Sigmoid colon (tissue), 7 donors: Measurements from ENCODE around the gene NECTIN4. TPM values are rescaled to one million over a fixed set of nuclear protein-coding genes. Genes with fewer than 3 reads are reported as not detected.

Source experiments
- DNase-seq: peaks from one replicate; pipeline ENCODE4 v3.0.0-alpha.2; 2019
- H3K27ac ChIP-seq, 4 donors: fragments of 200-600 bp; sonication (generic); one replicate each; pipeline ENCODE4 v1.5.1; 2016 to 2019; ENCODE audit warnings: mild to moderate bottlenecking in 1 of 4
- H3K27me3 ChIP-seq, 3 donors: fragments of 200-600 bp; sonication (generic); one replicate each; pipeline ENCODE4 v1.5.1; 2019; ENCODE audit warnings: mild to moderate bottlenecking in 1 of 3
- H3K36me3 ChIP-seq, 4 donors: fragments of 200-600 bp; sonication (generic); one replicate each; pipeline ENCODE4 v1.5.1; 2016 to 2019
- H3K4me1 ChIP-seq, 4 donors: fragments of 200-600 bp; sonication (generic); one replicate each; pipeline ENCODE4 v1.5.1; 2017 to 2019
- H3K4me3 ChIP-seq, 4 donors: fragments of 200-600 bp; sonication (generic); one replicate each; pipeline ENCODE4 v1.5.1; 2017 to 2019; ENCODE audit warnings: mild to moderate bottlenecking in 2 of 4, moderate library complexity in 1 of 4
- H3K9me3 ChIP-seq, 4 donors: fragments of 200-600 bp in 3 of 4; sonication (generic) in 3 of 4; one replicate each; pipeline versions ENCODE4 v1.5.1 to v1.6.1; 2013 to 2019
- CTCF ChIP-seq, 4 experiments: fragments of 450-650 bp in 3 of 4; fragments of 200-600 bp in 1 of 4; IDR thresholded peaks; one replicate each; pipeline ENCODE4 v1.5.1; 2016 to 2019; ENCODE audit warnings: antibody characterized with exemption in 4 of 4, mild to moderate bottlenecking in 3 of 4, moderate library complexity in 2 of 4
- EP300 ChIP-seq, 4 donors: sonication (generic); formaldehyde crosslinking; IDR thresholded peaks; one replicate each; pipeline ENCODE4 v1.6.1; 2017; ENCODE audit warnings: antibody characterized with exemption in 4 of 4
- POLR2A ChIP-seq, 2 donors: fragments of 450-650 bp; IDR thresholded peaks; one replicate each; pipeline ENCODE4 v1.6.1; 2016; ENCODE audit warnings: antibody characterized with exemption in 2 of 2, mild to moderate bottlenecking in 2 of 2, moderate library complexity in 2 of 2
- POLR2AphosphoS5 ChIP-seq, 4 donors: sonication (generic); formaldehyde crosslinking; IDR thresholded peaks; one replicate each; pipeline ENCODE4 v1.6.1; 2017; ENCODE audit warnings: antibody characterized with exemption in 4 of 4
- WGBS, 2 donors: extraction: QIAGEN DNeasy Blood & Tissue Kit; methylation state at CpG; one replicate each; pipeline ENCODE4 v1.1.7; 2013; 5-methylcytosine and 5-hydroxymethylcytosine counted together
- intact Hi-C: fragments of 100-400 bp; cut with DNase I; formaldehyde crosslinking; loops from one replicate; pipeline ENCODE4 v1.15.1; 2023
- polyA plus RNA-seq, 3 donors: library from polyadenylated mRNA; stranded (reverse); fragments of 200-250 nt; gene quantifications; one replicate each; pipeline ENCODE4 v1.2.3, GENCODE V29; 2013
- total RNA-seq, 4 donors: library from RNA; depleted of rRNA; stranded (reverse); fragments of >200 nt; gene quantifications; one replicate each; pipeline ENCODE4 v1.1.0, GENCODE V29; 2016
- donor health status: healthy with polysubstance abuse.
- donor health status: Bipolar disorder and iron deficiency.
- donor health status: healthy.

Gene NECTIN4
- total and polyA plus RNA-seq, 7 donors: 1.2 to 2.8 TPM; not detected in 5

GRCh38 chr1:161090617-161091016 lies 1.3 kb upstream of the NECTIN4 start:
- Histone ChIP-seq H3K4me3 (no peak overlapping the region), H3K36me3 (no peaks in the 10 kb centered on the region), H3K9me3 (no peaks in the 10 kb centered on the region), H3K27me3 (no peaks in the 10 kb centered on the region), H3K27ac (no peak overlapping the region), H3K4me1 (no peaks in the 10 kb centered on the region)
- TF ChIP-seq POLR2AphosphoS5 (IDR thresholded peaks at IDR 0.05): no peak
- intact Hi-C loops: loop anchor here (10.0 kb wide), 1 partner anchor 256 kb away; no protein-coding TSS in a partner anchor
- 80 to 83% methylated on average over 3 of the region's 3 CpGs for WGBS, 2 donors
- no peak for DNase-seq

GRCh38 chr1:161089938-161090337 lies 580 bp upstream of the NECTIN4 start:
- WGBS, 2 donors: 94 to 96% methylated on average over 5 of the region's 5 CpGs
- intact Hi-C loops: loop anchor here (10.0 kb wide), 1 partner anchor 255 kb away; no protein-coding TSS in a partner anchor
- no peaks in the 10 kb centered on the region for H3K9me3 ChIP-seq
- no peak for DNase-seq
- H3K36me3 ChIP-seq: no peaks in the 10 kb centered on the region
- no peak overlapping the region for H3K27ac ChIP-seq
- H3K27me3 ChIP-seq: no peaks in the 10 kb centered on the region
- H3K4me1 ChIP-seq: no peaks in the 10 kb centered on the region
- no peak overlapping the region for H3K4me3 ChIP-seq
- TF ChIP-seq EP300 (IDR thresholded peaks at IDR 0.05): no peak
- TF ChIP-seq CTCF (IDR thresholded peaks at IDR 0.05): no peak
- TF ChIP-seq POLR2AphosphoS5 (IDR thresholded peaks at IDR 0.05): no peak
- TF ChIP-seq POLR2A (IDR thresholded peaks at IDR 0.05): no peak

GRCh38 chr1:161088587-161089110 lies 709 bp downstream of the NECTIN4 start:
- Histone ChIP-seq H3K4me1 (no peaks in the 10 kb centered on the region), H3K4me3 (no peak overlapping the region), H3K9me3 (no peaks in the 10 kb centered on the region), H3K36me3 (no peaks in the 10 kb centered on the region), H3K27me3 (no peaks in the 10 kb centered on the region), H3K27ac (no peak overlapping the region)
- intact Hi-C loops: no loop called here
- no peak for DNase-seq
- no peak for TF ChIP-seq CTCF (IDR thresholded peaks at IDR 0.05)
- TF ChIP-seq EP300 (IDR thresholded peaks at IDR 0.05): no peak
- TF ChIP-seq POLR2AphosphoS5 (IDR thresholded peaks at IDR 0.05): no peak
- no peak for TF ChIP-seq POLR2A (IDR thresholded peaks at IDR 0.05)
- 46 to 71% methylated on average over 3 of the region's 3 CpGs for WGBS, 2 donors

- no peaks in the 10 kb centered on the region for H3K27me3 ChIP-seq
- H3K9me3 ChIP-seq: no peaks in the 10 kb centered on the region
- H3K4me1 ChIP-seq: no peaks in the 10 kb centered on the region
- no peak overlapping the region for H3K27ac ChIP-seq
- H3K4me3 ChIP-seq: no peak overlapping the region
- intact Hi-C loops: no loop called here
- DNase-seq: no peak
- H3K36me3 ChIP-seq: no peaks in the 10 kb centered on the region
- 19 to 62% methylated on average over 4 of the region's 4 CpGs for WGBS, 2 donors
- TF ChIP-seq POLR2AphosphoS5 (IDR thresholded peaks at IDR 0.05): no peak
- no peak for TF ChIP-seq CTCF (IDR thresholded peaks at IDR 0.05)
- no peak for TF ChIP-seq EP300 (IDR thresholded peaks at IDR 0.05)
- no peak for TF ChIP-seq POLR2A (IDR thresholded peaks at IDR 0.05)
Observed at GRCh38 chr1:161086457-161086856, 2.9 kb downstream of the NECTIN4 start.

GRCh38 chr1:161085165-161085564 lies 4.2 kb downstream of the NECTIN4 start:
- Histone ChIP-seq H3K27me3 (no peaks in the 10 kb centered on the region), H3K36me3 (no peaks in the 10 kb centered on the region), H3K4me1 (no peaks in the 10 kb centered on the region), H3K9me3 (no peaks in the 10 kb centered on the region), H3K4me3 (no peak overlapping the region), H3K27ac (no peak overlapping the region)
- WGBS, 2 donors: 79 to 82% methylated on average over 2 of the region's 2 CpGs
- intact Hi-C loops: no loop called here
- no peak for DNase-seq
- TF ChIP-seq POLR2A (IDR thresholded peaks at IDR 0.05) (no peak), POLR2AphosphoS5 (IDR thresholded peaks at IDR 0.05) (no peak)

GRCh38 chr1:161084597-161084988 lies 4.8 kb downstream of the NECTIN4 start:
- Histone ChIP-seq H3K36me3 (no peaks in the 10 kb centered on the region), H3K27me3 (peaks cover 0 to under 1% (median 0%) of the 10 kb centered on the region in 3 donors), H3K9me3 (no peaks in the 10 kb centered on the region), H3K4me3 (no peak overlapping the region), H3K4me1 (no peaks in the 10 kb centered on the region), H3K27ac (no peak overlapping the region)
- no peak for DNase-seq
- intact Hi-C loops: no loop called here
- TF ChIP-seq CTCF (IDR thresholded peaks at IDR 0.05): no peak
- TF ChIP-seq EP300 (IDR thresholded peaks at IDR 0.05): no peak
- TF ChIP-seq POLR2A (IDR thresholded peaks at IDR 0.05): no peak
- TF ChIP-seq POLR2AphosphoS5 (IDR thresholded peaks at IDR 0.05): no peak
- WGBS, 2 donors: 90 to 100% methylated on average over 1 of the region's 1 CpG
